ENCODE results near the gene RORC.

The RORC gene

DNA sequence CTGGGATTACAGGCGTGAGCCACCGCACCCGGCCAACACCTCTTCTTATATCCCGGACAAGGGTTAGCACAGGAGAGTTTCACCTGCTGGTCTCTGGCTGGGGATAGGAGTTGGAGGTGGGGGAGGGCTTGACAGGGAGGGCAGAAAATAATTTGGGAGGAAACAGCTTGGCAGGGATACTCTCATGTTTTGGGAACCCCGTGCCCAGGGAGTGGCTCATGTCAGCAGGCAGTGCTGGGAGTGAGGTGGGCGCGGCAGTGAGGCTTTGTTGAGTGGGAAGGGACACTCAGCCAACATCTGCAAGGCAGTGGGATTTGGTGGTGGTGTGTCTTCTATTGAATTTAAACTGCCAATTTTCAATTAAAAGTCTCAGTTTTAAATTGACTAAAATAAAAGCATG lies 23.1 kb upstream of the RORC start:
- TF ChIP-seq, protein P1, sequence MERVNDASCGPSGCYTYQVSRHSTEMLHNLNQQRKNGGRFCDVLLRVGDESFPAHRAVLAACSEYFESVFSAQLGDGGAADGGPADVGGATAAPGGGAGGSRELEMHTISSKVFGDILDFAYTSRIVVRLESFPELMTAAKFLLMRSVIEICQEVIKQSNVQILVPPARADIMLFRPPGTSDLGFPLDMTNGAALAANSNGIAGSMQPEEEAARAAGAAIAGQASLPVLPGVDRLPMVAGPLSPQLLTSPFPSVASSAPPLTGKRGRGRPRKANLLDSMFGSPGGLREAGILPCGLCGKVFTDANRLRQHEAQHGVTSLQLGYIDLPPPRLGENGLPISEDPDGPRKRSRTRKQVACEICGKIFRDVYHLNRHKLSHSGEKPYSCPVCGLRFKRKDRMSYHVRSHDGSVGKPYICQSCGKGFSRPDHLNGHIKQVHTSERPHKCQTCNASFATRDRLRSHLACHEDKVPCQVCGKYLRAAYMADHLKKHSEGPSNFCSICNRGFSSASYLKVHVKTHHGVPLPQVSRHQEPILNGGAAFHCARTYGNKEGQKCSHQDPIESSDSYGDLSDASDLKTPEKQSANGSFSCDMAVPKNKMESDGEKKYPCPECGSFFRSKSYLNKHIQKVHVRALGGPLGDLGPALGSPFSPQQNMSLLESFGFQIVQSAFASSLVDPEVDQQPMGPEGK (CRISPR knock-in tag; IDR thresholded peaks at IDR 0.05; ENCODE audit: borderline replicate concordance), result no peak
- TF ChIP-seq SNAI2 (CRISPR knock-in tag; IDR thresholded peaks at IDR 0.05), result no peak
- TF ChIP-seq, protein P2, sequence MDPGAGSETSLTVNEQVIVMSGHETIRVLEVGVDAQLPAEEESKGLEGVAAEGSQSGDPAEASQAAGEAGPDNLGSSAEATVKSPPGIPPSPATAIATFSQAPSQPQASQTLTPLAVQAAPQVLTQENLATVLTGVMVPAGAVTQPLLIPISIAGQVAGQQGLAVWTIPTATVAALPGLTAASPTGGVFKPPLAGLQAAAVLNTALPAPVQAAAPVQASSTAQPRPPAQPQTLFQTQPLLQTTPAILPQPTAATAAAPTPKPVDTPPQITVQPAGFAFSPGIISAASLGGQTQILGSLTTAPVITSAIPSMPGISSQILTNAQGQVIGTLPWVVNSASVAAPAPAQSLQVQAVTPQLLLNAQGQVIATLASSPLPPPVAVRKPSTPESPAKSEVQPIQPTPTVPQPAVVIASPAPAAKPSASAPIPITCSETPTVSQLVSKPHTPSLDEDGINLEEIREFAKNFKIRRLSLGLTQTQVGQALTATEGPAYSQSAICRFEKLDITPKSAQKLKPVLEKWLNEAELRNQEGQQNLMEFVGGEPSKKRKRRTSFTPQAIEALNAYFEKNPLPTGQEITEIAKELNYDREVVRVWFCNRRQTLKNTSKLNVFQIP (CRISPR knock-in tag; IDR thresholded peaks at IDR 0.05; ENCODE audit: borderline replicate concordance, low read depth), result no peak
- TF ChIP-seq ARNTL (CRISPR knock-in tag; IDR thresholded peaks at IDR 0.05; ENCODE audit: borderline replicate concordance, low read depth), result no peak
- no peak for TF ChIP-seq PPARA (CRISPR knock-in tag; IDR thresholded peaks at IDR 0.05; ENCODE audit: borderline replicate concordance)
- no peak for TF ChIP-seq CSDC2 (CRISPR knock-in tag; IDR thresholded peaks at IDR 0.05)
- TF ChIP-seq RARB (CRISPR knock-in tag; IDR thresholded peaks at IDR 0.05), result no peak
- TF ChIP-seq ESRRG (CRISPR knock-in tag; IDR thresholded peaks at IDR 0.05), result no peak
- no peak for ATAC-seq

DNA sequence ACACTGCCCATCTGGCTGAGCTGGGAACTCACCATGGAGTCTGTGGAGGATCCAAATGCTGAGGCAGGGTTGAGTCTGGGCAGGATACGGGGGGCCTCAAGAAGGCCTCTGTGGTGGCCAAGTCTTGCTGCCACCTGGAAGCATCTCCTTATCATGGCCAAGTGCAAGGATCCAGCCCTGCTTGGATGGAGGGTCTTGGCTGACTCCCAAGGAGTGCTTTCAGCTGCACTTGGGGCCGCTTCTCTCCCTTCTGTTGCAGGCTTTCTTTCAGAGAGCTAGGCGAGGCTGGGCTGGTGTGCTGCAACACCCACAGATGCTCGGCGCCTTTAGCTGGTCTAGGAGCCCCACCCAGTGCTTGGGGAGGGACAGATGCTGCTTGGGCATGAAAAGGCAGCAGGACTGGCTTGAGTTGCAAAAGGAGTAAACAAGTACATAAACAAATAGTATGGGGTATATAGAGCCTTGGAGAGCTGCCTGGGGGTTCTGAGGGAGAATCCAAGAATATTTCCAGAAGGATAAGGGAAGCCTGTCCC lies 21.9 kb upstream of the RORC start, which contains the start of gene THEM5:
Gene THEM5, minus strand, starts transcription at position 302 of the 533 bp plus-strand sequence. Its CDS starts 147 bp downstream, at position 155.
- ATAC-seq, result no peak
- TF ChIP-seq PPARA (CRISPR knock-in tag; IDR thresholded peaks at IDR 0.05; ENCODE audit: borderline replicate concordance), result no peak
- TF ChIP-seq, protein P3, sequence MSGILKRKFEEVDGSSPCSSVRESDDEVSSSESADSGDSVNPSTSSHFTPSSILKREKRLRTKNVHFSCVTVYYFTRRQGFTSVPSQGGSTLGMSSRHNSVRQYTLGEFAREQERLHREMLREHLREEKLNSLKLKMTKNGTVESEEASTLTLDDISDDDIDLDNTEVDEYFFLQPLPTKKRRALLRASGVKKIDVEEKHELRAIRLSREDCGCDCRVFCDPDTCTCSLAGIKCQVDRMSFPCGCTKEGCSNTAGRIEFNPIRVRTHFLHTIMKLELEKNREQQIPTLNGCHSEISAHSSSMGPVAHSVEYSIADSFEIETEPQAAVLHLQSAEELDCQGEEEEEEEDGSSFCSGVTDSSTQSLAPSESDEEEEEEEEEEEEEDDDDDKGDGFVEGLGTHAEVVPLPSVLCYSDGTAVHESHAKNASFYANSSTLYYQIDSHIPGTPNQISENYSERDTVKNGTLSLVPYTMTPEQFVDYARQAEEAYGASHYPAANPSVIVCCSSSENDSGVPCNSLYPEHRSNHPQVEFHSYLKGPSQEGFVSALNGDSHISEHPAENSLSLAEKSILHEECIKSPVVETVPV (CRISPR knock-in tag; IDR thresholded peaks at IDR 0.05), result no peak
- TF ChIP-seq ZC3H10 (CRISPR knock-in tag; IDR thresholded peaks at IDR 0.05), result no peak
- no peak for TF ChIP-seq ZNF8 (CRISPR knock-in tag; IDR thresholded peaks at IDR 0.05)
- TF ChIP-seq OSR1 (CRISPR knock-in tag; IDR thresholded peaks at IDR 0.05), result no peak
- TF ChIP-seq ZFP30 (CRISPR knock-in tag; IDR thresholded peaks at IDR 0.05), result no peak
- no peak for TF ChIP-seq ARNTL (CRISPR knock-in tag; IDR thresholded peaks at IDR 0.05; ENCODE audit: borderline replicate concordance, low read depth)
- TF ChIP-seq BACH2 (CRISPR knock-in tag; IDR thresholded peaks at IDR 0.05; ENCODE audit: borderline replicate concordance), result no peak
- TF ChIP-seq TOX (CRISPR knock-in tag; IDR thresholded peaks at IDR 0.05; ENCODE audit: borderline replicate concordance), result no peak
- TF ChIP-seq CSDC2 (CRISPR knock-in tag; IDR thresholded peaks at IDR 0.05), result no peak
- TF ChIP-seq, protein P4, sequence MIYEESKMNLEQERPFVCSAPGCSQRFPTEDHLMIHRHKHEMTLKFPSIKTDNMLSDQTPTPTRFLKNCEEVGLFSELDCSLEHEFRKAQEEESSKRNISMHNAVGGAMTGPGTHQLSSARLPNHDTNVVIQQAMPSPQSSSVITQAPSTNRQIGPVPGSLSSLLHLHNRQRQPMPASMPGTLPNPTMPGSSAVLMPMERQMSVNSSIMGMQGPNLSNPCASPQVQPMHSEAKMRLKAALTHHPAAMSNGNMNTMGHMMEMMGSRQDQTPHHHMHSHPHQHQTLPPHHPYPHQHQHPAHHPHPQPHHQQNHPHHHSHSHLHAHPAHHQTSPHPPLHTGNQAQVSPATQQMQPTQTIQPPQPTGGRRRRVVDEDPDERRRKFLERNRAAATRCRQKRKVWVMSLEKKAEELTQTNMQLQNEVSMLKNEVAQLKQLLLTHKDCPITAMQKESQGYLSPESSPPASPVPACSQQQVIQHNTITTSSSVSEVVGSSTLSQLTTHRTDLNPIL (CRISPR knock-in tag; IDR thresholded peaks at IDR 0.05; ENCODE audit: low read depth), result no peak
- TF ChIP-seq SNAI2 (CRISPR knock-in tag; IDR thresholded peaks at IDR 0.05), result no peak
- no peak for TF ChIP-seq GLIS3 (CRISPR knock-in tag; IDR thresholded peaks at IDR 0.05)
- TF ChIP-seq, protein P5, sequence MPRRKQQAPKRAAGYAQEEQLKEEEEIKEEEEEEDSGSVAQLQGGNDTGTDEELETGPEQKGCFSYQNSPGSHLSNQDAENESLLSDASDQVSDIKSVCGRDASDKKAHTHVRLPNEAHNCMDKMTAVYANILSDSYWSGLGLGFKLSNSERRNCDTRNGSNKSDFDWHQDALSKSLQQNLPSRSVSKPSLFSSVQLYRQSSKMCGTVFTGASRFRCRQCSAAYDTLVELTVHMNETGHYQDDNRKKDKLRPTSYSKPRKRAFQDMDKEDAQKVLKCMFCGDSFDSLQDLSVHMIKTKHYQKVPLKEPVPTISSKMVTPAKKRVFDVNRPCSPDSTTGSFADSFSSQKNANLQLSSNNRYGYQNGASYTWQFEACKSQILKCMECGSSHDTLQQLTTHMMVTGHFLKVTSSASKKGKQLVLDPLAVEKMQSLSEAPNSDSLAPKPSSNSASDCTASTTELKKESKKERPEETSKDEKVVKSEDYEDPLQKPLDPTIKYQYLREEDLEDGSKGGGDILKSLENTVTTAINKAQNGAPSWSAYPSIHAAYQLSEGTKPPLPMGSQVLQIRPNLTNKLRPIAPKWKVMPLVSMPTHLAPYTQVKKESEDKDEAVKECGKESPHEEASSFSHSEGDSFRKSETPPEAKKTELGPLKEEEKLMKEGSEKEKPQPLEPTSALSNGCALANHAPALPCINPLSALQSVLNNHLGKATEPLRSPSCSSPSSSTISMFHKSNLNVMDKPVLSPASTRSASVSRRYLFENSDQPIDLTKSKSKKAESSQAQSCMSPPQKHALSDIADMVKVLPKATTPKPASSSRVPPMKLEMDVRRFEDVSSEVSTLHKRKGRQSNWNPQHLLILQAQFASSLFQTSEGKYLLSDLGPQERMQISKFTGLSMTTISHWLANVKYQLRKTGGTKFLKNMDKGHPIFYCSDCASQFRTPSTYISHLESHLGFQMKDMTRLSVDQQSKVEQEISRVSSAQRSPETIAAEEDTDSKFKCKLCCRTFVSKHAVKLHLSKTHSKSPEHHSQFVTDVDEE (CRISPR knock-in tag; IDR thresholded peaks at IDR 0.05), result no peak
- no peak for TF ChIP-seq ZNF70 (CRISPR knock-in tag; IDR thresholded peaks at IDR 0.05)

DNA sequence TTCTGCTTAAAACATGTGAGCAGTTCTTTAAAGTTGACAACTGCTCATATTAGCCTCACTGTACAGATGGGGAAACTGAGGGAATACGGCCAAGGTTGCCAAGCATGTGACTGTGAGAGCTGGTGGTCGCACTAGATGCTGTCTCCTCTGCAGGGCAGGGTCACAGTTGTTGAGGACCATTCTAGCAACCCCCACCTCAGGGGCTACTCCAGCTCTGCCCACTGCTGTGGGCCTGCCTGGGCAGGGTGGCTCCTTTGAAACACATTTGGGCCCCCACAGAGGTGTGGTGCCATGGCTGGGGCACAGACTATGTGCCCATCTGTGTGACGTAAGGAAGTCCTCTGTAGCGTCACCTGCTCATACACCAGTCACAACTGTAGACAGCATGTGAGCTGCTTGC lies 21.1 kb upstream of the RORC start:
- TF ChIP-seq GLIS3 (CRISPR knock-in tag; IDR thresholded peaks at IDR 0.05) (no peak), TOX (CRISPR knock-in tag; IDR thresholded peaks at IDR 0.05; ENCODE audit: borderline replicate concordance) (no peak), SNAI2 (CRISPR knock-in tag; IDR thresholded peaks at IDR 0.05) (no peak), ESRRG (CRISPR knock-in tag; IDR thresholded peaks at IDR 0.05) (no peak), ZFP30 (CRISPR knock-in tag; IDR thresholded peaks at IDR 0.05) (no peak), ZNF70 (CRISPR knock-in tag; IDR thresholded peaks at IDR 0.05) (no peak), TCF4 (CRISPR knock-in tag; IDR thresholded peaks at IDR 0.05; ENCODE audit: borderline replicate concordance) (no peak), ZC3H10 (CRISPR knock-in tag; IDR thresholded peaks at IDR 0.05) (no peak), BACH2 (CRISPR knock-in tag; IDR thresholded peaks at IDR 0.05; ENCODE audit: borderline replicate concordance) (no peak), ZFP3 (CRISPR knock-in tag; IDR thresholded peaks at IDR 0.05) (no peak), ZNF565 (CRISPR knock-in tag; conservative IDR thresholded peaks at IDR 0.05; ENCODE audit: low read depth) (no peak), PPARA (CRISPR knock-in tag; IDR thresholded peaks at IDR 0.05; ENCODE audit: borderline replicate concordance) (no peak), OSR1 (CRISPR knock-in tag; IDR thresholded peaks at IDR 0.05) (no peak)
- TF ChIP-seq, protein P4 (CRISPR knock-in tag; IDR thresholded peaks at IDR 0.05; ENCODE audit: low read depth), result no peak
- TF ChIP-seq, protein P3 (CRISPR knock-in tag; IDR thresholded peaks at IDR 0.05), result no peak
- TF ChIP-seq, protein P1 (CRISPR knock-in tag; IDR thresholded peaks at IDR 0.05; ENCODE audit: borderline replicate concordance), result no peak
- ATAC-seq, result no peak

All from SK-N-SH treated with all-trans-retinoic acid at 6 μM for 48 hours (cell line).